Stomach (tissue), 9 donors: ENCODE data around the gene VGLL3. TPM values are rescaled to one million over a fixed set of nuclear protein-coding genes. Genes with fewer than 3 reads are reported as not detected.

Experiments used
- DNase-seq, 2 donors: peaks; one replicate each; pipeline versions ENCODE4 v3.0.0 to v3.0.0-alpha.2; 2013 to 2019
- H3K27ac ChIP-seq, 5 donors: fragments of 200-600 bp in 4 of 5; sonication (generic) in 4 of 5; one replicate each; pipeline ENCODE4 v1.5.1; 2013 to 2019; ENCODE audit warnings: mild to moderate bottlenecking in 1 of 5, moderate library complexity in 1 of 5
- H3K27me3 ChIP-seq, 3 donors: fragments of 200-600 bp; sonication (generic); one replicate each; pipeline ENCODE4 v1.5.1; 2017 to 2019; ENCODE audit warnings: mixed run types in 1 of 3
- H3K36me3 ChIP-seq, 4 donors: fragments of 200-600 bp; sonication (generic); 1 replicate in 3 of 4; 2 replicates in 1 of 4; pipeline ENCODE4 v1.5.1; 2016 to 2019
- H3K4me1 ChIP-seq, 4 donors: fragments of 200-600 bp; sonication (generic); one replicate each; pipeline ENCODE4 v1.5.1; 2016 to 2019
- H3K4me3 ChIP-seq, 4 donors: fragments of 200-600 bp; sonication (generic) in 3 of 4; one replicate each; pipeline ENCODE4 v1.5.1; 2016 to 2019; ENCODE audit warnings: mild to moderate bottlenecking in 1 of 4
- H3K9me3 ChIP-seq, 4 donors: fragments of 200-600 bp; sonication (generic); one replicate each; pipeline ENCODE4 v1.5.1; 2016 to 2019
- CTCF ChIP-seq, 7 experiments: fragments of 450-650 bp in 4 of 7; fragments of 200-600 bp in 3 of 7; sonication (generic) in 3 of 7; IDR thresholded peaks; one replicate each; pipeline ENCODE4 v1.5.1; 2016 to 2019; ENCODE audit warnings: antibody characterized with exemption in 7 of 7, control low read depth in 2 of 7, mild to moderate bottlenecking in 1 of 7
- EP300 ChIP-seq: sonication (generic); formaldehyde crosslinking; IDR thresholded peaks from one replicate; pipeline ENCODE4 v1.6.1; 2017; ENCODE audit warnings: antibody characterized with exemption
- POLR2A ChIP-seq, 4 donors: fragments of 450-650 bp; IDR thresholded peaks; one replicate each; pipeline ENCODE4 v1.6.1; 2016; ENCODE audit warnings: antibody characterized with exemption in 4 of 4, control low read depth in 2 of 4, mild to moderate bottlenecking in 1 of 4, moderate library complexity in 1 of 4
- POLR2AphosphoS5 ChIP-seq, 3 donors: sonication (generic); formaldehyde crosslinking; IDR thresholded peaks; one replicate each; pipeline ENCODE4 v1.6.1; 2016; ENCODE audit warnings: antibody characterized with exemption in 3 of 3
- WGBS, 5 donors: extraction: QIAGEN DNeasy Blood & Tissue Kit in 3 of 5; methylation state at CpG; one replicate each; pipeline versions ENCODE4 v1.1.5 to v1.1.7; 2013 to 2018; 5-methylcytosine and 5-hydroxymethylcytosine counted together
- intact Hi-C: fragments of 100-400 bp; cut with DNase I; formaldehyde crosslinking; loops from one replicate; pipeline ENCODE4 v1.15.1; 2023; ENCODE audit warnings: low total_unique reads
- polyA plus RNA-seq, 3 donors: library from polyadenylated mRNA; stranded (reverse); fragments of 200-250 nt; gene quantifications; one replicate each; pipeline ENCODE4 v1.2.3, GENCODE V29; 2013
- total RNA-seq, 5 donors: library from RNA; depleted of rRNA; stranded (reverse); fragments of >200 nt; gene quantifications; one replicate each; pipeline versions ENCODE4 v1.1.0 to v1.2.3, GENCODE V29; 2014 to 2016
- donor health status: healthy with polysubstance abuse.
- donor health status: Bipolar disorder and iron deficiency.
- donor health status: healthy.

Gene VGLL3
- total and polyA plus RNA-seq, 8 donors, result 0.60 to 23.7 (median 6.1) TPM

GRCh38 chr3:86967062-86967461, 23.9 kb downstream of the VGLL3 start:
- Histone ChIP-seq H3K9me3 (no peaks in the 10 kb centered on the region), H3K36me3 (peaks cover 0 to 27% (median 3%) of the 10 kb centered on the region in 4 donors), H3K27me3 (no peaks in the 10 kb centered on the region), H3K27ac (no peak overlapping the region), H3K4me3 (no peak overlapping the region), H3K4me1 (peaks cover 0 to 8% (median 0%) of the 10 kb centered on the region in 4 donors)
- 76 to 89% (median 82%) methylated on average over 2 of the region's 2 CpGs for WGBS, 5 donors
- TF ChIP-seq POLR2A (IDR thresholded peaks at IDR 0.05), result no peak
- TF ChIP-seq CTCF (IDR thresholded peaks at IDR 0.05), result no peak
- no peak for TF ChIP-seq POLR2AphosphoS5 (IDR thresholded peaks at IDR 0.05)
- intact Hi-C loops, result no loop called here
- no peak for DNase-seq

GRCh38 chr3:86965166-86965565, 25.8 kb downstream of the VGLL3 start:
- intact Hi-C loops, result no loop called here

GRCh38 chr3:86963611-86964010, 27.3 kb downstream of the VGLL3 start:
- no peak overlapping the region for H3K27ac ChIP-seq
- no peaks in the 10 kb centered on the region for H3K27me3 ChIP-seq
- intact Hi-C loops, result no loop called here
- TF ChIP-seq POLR2A (IDR thresholded peaks at IDR 0.05) (no peak), EP300 (no peak), POLR2AphosphoS5 (IDR thresholded peaks at IDR 0.05) (no peak), CTCF (IDR thresholded peaks at IDR 0.05) (no peak)
- DNase-seq, result no peak
- no peaks in the 10 kb centered on the region for H3K9me3 ChIP-seq
- H3K4me3 ChIP-seq, result no peak overlapping the region
- peaks cover 0 to 22% (median under 1%) of the 10 kb centered on the region in 4 donors for H3K36me3 ChIP-seq
- WGBS, 5 donors, result 24 to 71% (median 50%) methylated on average over 1 of the region's 1 CpG
- H3K4me1 ChIP-seq, result peaks cover 0 to 5% (median 0%) of the 10 kb centered on the region in 4 donors

More at GRCh38 chr3:86965166-86965565, 25.8 kb downstream of the VGLL3 start:
- Histone ChIP-seq H3K4me3 (no peak overlapping the region), H3K36me3 (peaks cover 0 to 27% (median 3%) of the 10 kb centered on the region in 4 donors), H3K4me1 (peaks cover 0 to 8% (median 0%) of the 10 kb centered on the region in 4 donors), H3K27ac (no peak overlapping the region), H3K9me3 (no peaks in the 10 kb centered on the region), H3K27me3 (no peaks in the 10 kb centered on the region)
- 91 to 100% (median 93%) methylated on average over 3 of the region's 3 CpGs for WGBS, 5 donors
- no peak for DNase-seq
- TF ChIP-seq CTCF (IDR thresholded peaks at IDR 0.05) (no peak), POLR2AphosphoS5 (IDR thresholded peaks at IDR 0.05) (no peak), EP300 (no peak), POLR2A (IDR thresholded peaks at IDR 0.05) (no peak)

- Histone ChIP-seq H3K9me3 (no peaks in the 10 kb centered on the region), H3K27ac (no peak overlapping the region), H3K4me3 (no peak overlapping the region), H3K27me3 (no peaks in the 10 kb centered on the region), H3K4me1 (no peaks in the 10 kb centered on the region), H3K36me3 (peaks cover 0 to 15% (median 0%) of the 10 kb centered on the region in 4 donors)
- DNase-seq, result no peak
- TF ChIP-seq POLR2AphosphoS5 (IDR thresholded peaks at IDR 0.05), result no peak
- no peak for TF ChIP-seq CTCF (IDR thresholded peaks at IDR 0.05)
- TF ChIP-seq POLR2A (IDR thresholded peaks at IDR 0.05), result no peak
- TF ChIP-seq EP300, result no peak
- intact Hi-C loops, result no loop called here
- WGBS, 5 donors, result 24 to 38% (median 32%) methylated on average over 3 of the region's 3 CpGs
Observed at GRCh38 chr3:86961297-86961696, 29.7 kb downstream of the VGLL3 start.
